Endothelial cell of umbilical vein (primary cell): Measurements from ENCODE around the gene ARHGAP42. TPM values are rescaled to one million over a fixed set of nuclear protein-coding genes. Genes with fewer than 3 reads are reported as not detected.

Source experiments
- BruUV-seq: library from RNA; stranded (reverse); fragments of 400-500 nt; replicated peaks from 2 replicates; lab custom pipeline; 2021; lab: Mats Ljungman, UMichigan
- CTCF ChIA-PET: fragments of 300-600, 350-600 bp; sonication (Branson Sonifier 250); formaldehyde crosslinking; loops from one replicate; lab custom pipeline; 2021; ENCODE audit warnings: antibody characterized with exemption, inconsistent platforms; lab: Charles Lee
- POLR2A ChIA-PET: fragments of 300-600, 350-600 bp; sonication (Branson Sonifier 250); formaldehyde crosslinking; loops from one replicate; lab custom pipeline; 2021; ENCODE audit warnings: antibody characterized with exemption, inconsistent platforms; lab: Charles Lee
- DNase-seq: peaks from one replicate; pipeline ENCODE4 v3.0.0-alpha.2; 2011; ENCODE audit warnings: low read depth, low spot score
- FAIRE-seq: peaks from 2 replicates; lab custom pipeline; 2011; peaks lifted over from hg19 to GRCh38; lab: Jason Lieb, UNC
- H2AFZ ChIP-seq: 2 replicates; pipeline ENCODE4 v1.6.0; 2012; ENCODE audit warnings: low read depth, low read length, control low read depth, inconsistent platforms
- H3K27ac ChIP-seq: 2 replicates; pipeline ENCODE4 v1.5.1; 2011; ENCODE audit warnings: low read depth, mild to moderate bottlenecking, control low read depth, low read length, moderate library complexity; ENCODE audit not compliant: insufficient read depth
- H3K27me3 ChIP-seq, 2 experiments: 2 replicates each; pipeline versions ENCODE4 v1.6.0 to v1.6.1; 2011; ENCODE audit warnings: low read length in 2 of 2, mixed read lengths in 1 of 2; ENCODE audit not compliant: control insufficient read depth in 2 of 2, insufficient read depth in 2 of 2
- H3K36me3 ChIP-seq, 2 experiments: 2 replicates in 1 of 2; 3 replicates in 1 of 2; pipeline ENCODE4 v1.5.1; 2011; ENCODE audit warnings: low read length in 2 of 2, mild to moderate bottlenecking in 1 of 2, moderate library complexity in 1 of 2; ENCODE audit not compliant: control insufficient read depth in 2 of 2, insufficient read depth in 2 of 2; ENCODE audit errors: extremely low read depth in 1 of 2
- H3K4me1 ChIP-seq: 3 replicates; pipeline ENCODE4 v1.5.1; 2011; ENCODE audit warnings: mild to moderate bottlenecking, low read length; ENCODE audit not compliant: control insufficient read depth, insufficient read depth; ENCODE audit errors: extremely low read depth
- H3K4me2 ChIP-seq: 2 replicates; pipeline ENCODE4 v1.6.1; 2011; ENCODE audit warnings: low read length, control low read depth, mixed read lengths; ENCODE audit not compliant: insufficient read depth
- H3K4me3 ChIP-seq, 3 experiments: fragments of 200-600 bp in 1 of 3; sonication (generic), shearing (Covaris generic) in 1 of 3; replicated peaks in 1 of 3; 2 replicates each; pipeline ENCODE4 v1.5.1; 2011 to 2016; ENCODE audit warnings: control low read depth in 3 of 3, low read length in 3 of 3, mild to moderate bottlenecking in 2 of 3, inconsistent platforms in 1 of 3, low read depth in 1 of 3, moderate library complexity in 1 of 3; ENCODE audit not compliant: insufficient read depth in 1 of 3
- H3K79me2 ChIP-seq: 2 replicates; pipeline ENCODE4 v1.6.0; 2012; ENCODE audit warnings: low read length, inconsistent platforms; ENCODE audit not compliant: control insufficient read depth, insufficient read depth
- H3K9ac ChIP-seq: replicated peaks from 2 replicates; pipeline ENCODE3; 2011; ENCODE audit warnings: low read length, control low read depth; ENCODE audit not compliant: insufficient read depth; ENCODE audit errors: extremely low read depth
- H3K9me1 ChIP-seq: replicated peaks from 3 replicates; pipeline ENCODE4 v1.6.0; 2011; ENCODE audit warnings: mild to moderate bottlenecking, low read length; ENCODE audit not compliant: control insufficient read depth, insufficient read depth; ENCODE audit errors: extremely low read depth
- H3K9me3 ChIP-seq: replicated peaks from 2 replicates; pipeline ENCODE4 v1.5.1; 2012; ENCODE audit warnings: low read length, inconsistent platforms; ENCODE audit not compliant: control insufficient read depth, insufficient read depth
- H4K20me1 ChIP-seq: replicated peaks from 2 replicates; pipeline ENCODE3; 2011; ENCODE audit warnings: mild to moderate bottlenecking, low read length; ENCODE audit not compliant: control insufficient read depth, insufficient read depth; ENCODE audit errors: extremely low read depth
- CTCF ChIP-seq, 2 donors: IDR thresholded peaks; 1 replicate in 1 of 2; 2 replicates in 1 of 2; pipeline ENCODE4 v1.5.1; 2011; ENCODE audit warnings: low read length in 2 of 2, mild to moderate bottlenecking in 2 of 2, moderate library complexity in 2 of 2, control low read depth in 1 of 2, inconsistent platforms in 1 of 2, low read depth in 1 of 2; ENCODE audit not compliant: insufficient read depth in 1 of 2; ENCODE audit errors: extremely low read depth in 1 of 2
- EZH2 ChIP-seq: IDR thresholded peaks from 2 replicates; pipeline ENCODE4 v1.6.1; 2012; ENCODE audit warnings: borderline replicate concordance, low read depth, mild to moderate bottlenecking, moderate library complexity, low read length, inconsistent platforms; ENCODE audit not compliant: severe bottlenecking
- FOS ChIP-seq: IDR thresholded peaks from 2 replicates; pipeline ENCODE4 v1.6.1; 2011; ENCODE audit warnings: mild to moderate bottlenecking, low read length, moderate library complexity, borderline replicate concordance; ENCODE audit not compliant: insufficient read depth
- GATA2 ChIP-seq: IDR thresholded peaks from 2 replicates; pipeline ENCODE4 v1.7.0; 2011; ENCODE audit warnings: low read depth, mild to moderate bottlenecking, moderate library complexity, mixed read lengths, low read length; ENCODE audit not compliant: insufficient read length, insufficient read depth
- JUN ChIP-seq: IDR thresholded peaks from 2 replicates; pipeline ENCODE4 v1.6.1; 2011; ENCODE audit warnings: borderline replicate concordance, low read depth; ENCODE audit not compliant: insufficient read length, insufficient read depth
- MAX ChIP-seq: IDR thresholded peaks from 2 replicates; pipeline ENCODE4 v1.6.1; 2011; ENCODE audit not compliant: insufficient read depth, insufficient read length
- MYC ChIP-seq: IDR thresholded peaks from one replicate; pipeline ENCODE4 v1.6.1; 2011; ENCODE audit warnings: mild to moderate bottlenecking, low read depth, low read length
- POLR2A ChIP-seq: IDR thresholded peaks from 2 replicates; pipeline ENCODE4 v1.6.1; 2012; ENCODE audit warnings: low read depth, mild to moderate bottlenecking, control low read depth, low read length
- POLR2AphosphoS5 ChIP-seq: IDR thresholded peaks from 2 replicates; pipeline ENCODE4 v1.6.1; 2012; ENCODE audit warnings: low read depth, mild to moderate bottlenecking, control low read depth, low read length, moderate library complexity; ENCODE audit not compliant: insufficient read depth
- dilution Hi-C: fragments of 300-500 bp; cut with MboI; formaldehyde crosslinking; loops from one replicate; pipeline ENCODE4 v1.15.0; 2019; ENCODE audit warnings: low sequenced_read_pairs; ENCODE audit not compliant: extremely low pct_ligation_motif_present
- intact Hi-C: fragments of 100-400 bp; cut with micrococcal nuclease; formaldehyde crosslinking; loops from one replicate; pipeline ENCODE4 v1.10.0; 2022
- polyA plus RNA-seq, 4 experiments: library from polyadenylated mRNA; depleted of rRNA in 3 of 4; stranded (reverse) in 3 of 4; unstranded in 1 of 4; fragments of >200 nt; gene quantifications; 2 replicates each; pipeline versions ENCODE4 v1.2.1 to v1.2.3, GENCODE V29; 2011 to 2012; ENCODE audit warnings: missing spikeins in 1 of 4
- total RNA-seq: library from RNA; stranded (reverse); gene quantifications from 2 replicates; pipeline ENCODE4 v1.2.3, GENCODE V29; 2021

Gene ARHGAP42
- total and polyA plus RNA-seq, 2 donors (not counting 3 experiments of a cell fraction or from before 2014, with no cell fraction given), result 1.8 to 2.4 TPM

GRCh38 chr11:100940111-100940510, 253.0 kb downstream of the ARHGAP42 start:
- Histone ChIP-seq H4K20me1 (no peaks in the 10 kb centered on the region), H3K79me2 (no peaks in the 10 kb centered on the region), H3K36me3 (no peaks in the 10 kb centered on the region), H3K4me1 (no peaks in the 10 kb centered on the region), H3K27ac (no peak overlapping the region), H3K9me1 (no peaks in the 10 kb centered on the region), H3K4me3 (no peak overlapping the region), H2AFZ (no peak overlapping the region), H3K4me2 (no peak overlapping the region), H3K27me3 (no peaks in the 10 kb centered on the region), H3K9ac (no peak overlapping the region), H3K9me3 (no peaks in the 10 kb centered on the region)
- CTCF ChIA-PET, result interaction anchor here (1.3 to 1.6 kb wide), 2 partner anchors 13 to 363 kb away, joined by 3 to 8 read pairs; no protein-coding TSS in a partner anchor
- TF ChIP-seq MYC (no peak), MAX (no peak), GATA2 (no peak)
- intact Hi-C loops (no loop called here), dilution Hi-C loops (no loop called here)
- no TSS peak for BruUV-seq
- DNase-seq (no peak), FAIRE-seq (no peak)
- POLR2A ChIA-PET, result no interaction called here

GRCh38 chr11:100941033-100941432, 253.9 kb downstream of the ARHGAP42 start:
- H3K4me1 ChIP-seq, result no peaks in the 10 kb centered on the region
- no TSS peak for BruUV-seq
- H3K9me1 ChIP-seq, result no peaks in the 10 kb centered on the region
- intact Hi-C loops (no loop called here), dilution Hi-C loops (no loop called here)
- FAIRE-seq (no peak), DNase-seq (no peak)
- no peak overlapping the region for H3K4me2 ChIP-seq
- H3K79me2 ChIP-seq, result no peaks in the 10 kb centered on the region
- no peak for TF ChIP-seq MAX
- no peak for TF ChIP-seq POLR2AphosphoS5
- no peak for TF ChIP-seq MYC
- TF ChIP-seq EZH2, result no peak
- no peak for TF ChIP-seq JUN
- no peak for TF ChIP-seq FOS
- no peak for TF ChIP-seq GATA2
- no peak for TF ChIP-seq POLR2A
- no peak for TF ChIP-seq CTCF (IDR thresholded peaks at IDR 0.05; ENCODE audit: extremely low read depth in 1 of 2, insufficient read depth in 1 of 2, low read depth in 1 of 2, low read length in 2 of 2)
- no peak overlapping the region for H3K27ac ChIP-seq
- H3K36me3 ChIP-seq, result no peaks in the 10 kb centered on the region
- ChIA-PET POLR2A (no interaction called here), CTCF (no interaction called here)
- no peaks in the 10 kb centered on the region for H4K20me1 ChIP-seq
- no peak overlapping the region for H3K9ac ChIP-seq
- no peaks in the 10 kb centered on the region for H3K27me3 ChIP-seq
- no peak overlapping the region for H3K4me3 ChIP-seq
- H3K9me3 ChIP-seq, result no peaks in the 10 kb centered on the region
- H2AFZ ChIP-seq, result no peak overlapping the region
